Occipital lobe (tissue), 2 donors: ENCODE results near the gene MLANA. TPM values are rescaled to one million over a fixed set of nuclear protein-coding genes. Genes with fewer than 3 reads are reported as not detected.
"Not testable (repeated sequence)": the region's sequence is repeated elsewhere in the genome, so short reads cannot be mapped to it uniquely, and the experiment has no call there.

ENCODE experiments used
- DNase-seq: peaks from one replicate; lab custom pipeline; 2025; lab: John Stamatoyannopoulos, UW
- total RNA-seq: library from RNA; depleted of rRNA; stranded (reverse); fragments of >200 nt; gene quantifications from one replicate; pipeline ENCODE4 v1.2.3, GENCODE V29; 2014

MLANA gene
- total RNA-seq, 1 donor from 2014 or later = not detected

GRCh38 chr9:5869315-5870019 lies 21.2 kb upstream of the MLANA start:
- DNase-seq = no peak

- DNase-seq = no peak
Observed at GRCh38 chr9:5870020-5870339, 20.7 kb upstream of the MLANA start.

- no peak for DNase-seq
Observed at GRCh38 chr9:5870691-5871090, 20.0 kb upstream of the MLANA start.

- no peak for DNase-seq
Observed at GRCh38 chr9:5871785-5872184, 18.9 kb upstream of the MLANA start.

GRCh38 chr9:5872511-5872910 lies 18.2 kb upstream of the MLANA start:
- no peak for DNase-seq

GRCh38 chr9:5873439-5873838 lies 17.2 kb upstream of the MLANA start:
- no peak for DNase-seq

- DNase-seq = no peak
Observed at GRCh38 chr9:5874048-5874447, 16.6 kb upstream of the MLANA start.

GRCh38 chr9:5876026-5876425 lies 14.7 kb upstream of the MLANA start:
- DNase-seq = no peak

- DNase-seq = no peak
Observed at GRCh38 chr9:5876711-5877110, 14.0 kb upstream of the MLANA start.

- DNase-seq = no peak
Observed at GRCh38 chr9:5879419-5880181, 11.1 kb upstream of the MLANA start.

GRCh38 chr9:5882244-5883012 lies 8.3 kb upstream of the MLANA start:
- DNase-seq = not testable (repeated sequence)

GRCh38 chr9:5884191-5884590 lies 6.5 kb upstream of the MLANA start:
- no peak for DNase-seq

GRCh38 chr9:5886114-5886939 lies 4.4 kb upstream of the MLANA start:
- DNase-seq = peak; percentile 21

GRCh38 chr9:5892456-5893133 lies 1.9 kb downstream of the MLANA start:
- no peak for DNase-seq

GRCh38 chr9:5893134-5893505 lies 2.4 kb downstream of the MLANA start:
- DNase-seq = no peak

- DNase-seq = no peak
Observed at GRCh38 chr9:5893591-5894236, 3.0 kb downstream of the MLANA start.

GRCh38 chr9:5894237-5894959 lies 3.7 kb downstream of the MLANA start:
- no peak for DNase-seq

GRCh38 chr9:5895782-5896181 lies 5.1 kb downstream of the MLANA start:
- no peak for DNase-seq

- no peak for DNase-seq
Observed at GRCh38 chr9:5896863-5897262, 6.2 kb downstream of the MLANA start.

GRCh38 chr9:5897851-5898250 lies 7.2 kb downstream of the MLANA start:
- no peak for DNase-seq
